ENCODE measurements around the gene DHCR24. TPM values are rescaled to one million over a fixed set of nuclear protein-coding genes. Genes with fewer than 3 reads are reported as not detected.

The DHCR24 gene
- total and polyA plus RNA-seq, 2 of the 13 experiments (the other 11 are each of a cell fraction or from before 2014, with no cell fraction given), result 374 to 448 TPM

- no peak for TF ChIP-seq ZBED4 (CRISPR knock-in tag; IDR thresholded peaks at IDR 0.05; ENCODE audit: borderline replicate concordance)
- no peak for TF ChIP-seq BRD4 (CRISPR knock-in tag; IDR thresholded peaks at IDR 0.05)
- no peak for TF ChIP-seq RELA (CRISPR knock-in tag; IDR thresholded peaks at IDR 0.05)
- TF ChIP-seq HNF4A (CRISPR knock-in tag; IDR thresholded peaks at IDR 0.05), result no peak
- no peak for TF ChIP-seq TERF1 (CRISPR knock-in tag; IDR thresholded peaks at IDR 0.05)
- no peak for TF ChIP-seq ZNF329 (CRISPR knock-in tag; IDR thresholded peaks at IDR 0.05; ENCODE audit: low read depth)
Observed at GRCh38 chr1:54931275-54931840, 44.4 kb upstream of the DHCR24 start (continued).

- in situ Hi-C loops (cut with HindIII; ENCODE audit: extremely low pct_ligation_motif_present, low pct_unique_long_range_greater_than_20kb), result no loop called here
- intact Hi-C loops (cut with micrococcal nuclease; ENCODE audit: unreplicated experiment), result no loop called here
Observed at GRCh38 chr1:54929700-54930099, 42.7 kb upstream of the DHCR24 start.

More at GRCh38 chr1:54929700-54930099, 42.7 kb upstream of the DHCR24 start:
- Histone ChIP-seq H3K9me3 (ENCODE audit: low read length) (no peaks in the 10 kb centered on the region), H3K79me2 (ENCODE audit: insufficient read depth, low read length) (no peaks in the 10 kb centered on the region), H3K36me3 (replicated peaks in 1 of 2; ENCODE audit: control insufficient read depth in 1 of 2, insufficient read depth in 2 of 2, low read length in 2 of 2) (no peaks in the 10 kb centered on the region), H3K27ac (ENCODE audit: extremely low read length, insufficient read depth, low read length) (no peak overlapping the region), H2AFZ (ENCODE audit: low read length) (no peak overlapping the region), H3K4me2 (ENCODE audit: low read depth, low read length) (no peak overlapping the region), H3K4me3 (replicated peaks in 1 of 3; ENCODE audit: insufficient read depth in 1 of 3, low read depth in 2 of 3, low read length in 3 of 3) (no peak overlapping the region), H4K20me1 (ENCODE audit: insufficient read depth, low read length) (no peaks in the 10 kb centered on the region), H3K27me3 (ENCODE audit: control insufficient read depth in 1 of 2, insufficient read depth in 2 of 2, low read length in 2 of 2) (no peaks in the 10 kb centered on the region), H3K4me1 (ENCODE audit: insufficient read depth, low read length) (peaks cover 42% of the 10 kb centered on the region), H3K9ac (ENCODE audit: insufficient read depth, low read depth, low read length) (no peak overlapping the region)
- no peak for TF ChIP-seq AKAP8 (CRISPR knock-in tag; IDR thresholded peaks at IDR 0.05)
- no peak for TF ChIP-seq SPEN (CRISPR knock-in tag; IDR thresholded peaks at IDR 0.05; ENCODE audit: low read depth)
- TF ChIP-seq ZMAT3 (CRISPR knock-in tag; conservative IDR thresholded peaks at IDR 0.05), result no peak
- TF ChIP-seq DNMT1 (CRISPR knock-in tag; IDR thresholded peaks at IDR 0.05), result no peak
- TF ChIP-seq ZNF800 (CRISPR knock-in tag; IDR thresholded peaks at IDR 0.05), result no peak
- ChIA-PET CTCF (ENCODE audit: low intra/inter-chr PET ratio, low total read pairs) (no interaction called here), POLR2A (interaction anchor here (1.7 kb wide), 1 partner anchor 61 kb away, joined by 3 read pairs; no protein-coding TSS in a partner anchor)
- no peak for DNase-seq (ENCODE audit: low spot score)
- BruUV-seq (replicated peaks), result no TSS peak
- ATAC-seq, result no peak
- no peak for FAIRE-seq

Data from HepG2 (cell line).